MM.1S (cell line): ENCODE results near the gene CCDC102A.
"Not testable (repeated sequence)": the region's sequence is repeated elsewhere in the genome, so short reads cannot be mapped to it uniquely, and the experiment has no call there.

ENCODE experiments used
- DNase-seq: peaks from one replicate; pipeline ENCODE4 v3.0.0-alpha.2; 2015
- H2AFZ ChIP-seq: fragments of 300-600 bp; sonication (generic); 2 replicates; pipeline ENCODE4 v1.6.0; 2016; ENCODE audit warnings: antibody characterized with exemption, low read length
- H3F3A ChIP-seq: fragments of 300-600 bp; sonication (generic); 2 replicates; pipeline ENCODE4 v1.6.1; 2016; ENCODE audit warnings: mild to moderate bottlenecking, antibody characterized with exemption, low read length, moderate library complexity, mixed read lengths; ENCODE audit not compliant: insufficient read depth
- H3K27ac ChIP-seq: fragments of 300-600 bp; sonication (generic); 2 replicates; pipeline ENCODE4 v1.5.1; 2016; ENCODE audit warnings: mild to moderate bottlenecking, low read length
- H3K27me3 ChIP-seq: fragments of 300-600 bp; sonication (generic); replicated peaks from 2 replicates; pipeline ENCODE4 v1.6.0; 2016; ENCODE audit warnings: low read length; ENCODE audit not compliant: insufficient read depth
- H3K36me3 ChIP-seq: fragments of 300-600 bp; sonication (generic); replicated peaks from 2 replicates; pipeline ENCODE4 v1.6.1; 2016; ENCODE audit warnings: mild to moderate bottlenecking, low read length, mixed read lengths; ENCODE audit not compliant: insufficient read depth
- H3K4me1 ChIP-seq: fragments of 300-600 bp; sonication (generic); 2 replicates; pipeline ENCODE4 v1.6.1; 2016; ENCODE audit warnings: low read length, mixed read lengths
- H3K4me2 ChIP-seq: fragments of 300-600 bp; sonication (generic); 2 replicates; pipeline ENCODE4 v1.6.0; 2016; ENCODE audit warnings: low read depth, low read length
- H3K4me3 ChIP-seq: fragments of 300-600 bp; sonication (generic); 2 replicates; pipeline ENCODE4 v1.5.1; 2016; ENCODE audit warnings: low read length, mixed read lengths
- H3K79me2 ChIP-seq: fragments of 300-600 bp; sonication (generic); 2 replicates; pipeline ENCODE4 v1.6.1; 2016; ENCODE audit warnings: mixed run types, low read length, mixed read lengths
- H3K9ac ChIP-seq: fragments of 300-600 bp; sonication (generic); 2 replicates; pipeline ENCODE4 v1.6.1; 2016; ENCODE audit warnings: low read length, mixed read lengths
- H3K9me2 ChIP-seq: fragments of 300-600 bp; sonication (generic); replicated peaks from 2 replicates; pipeline ENCODE4 v1.6.1; 2016; ENCODE audit warnings: mild to moderate bottlenecking, low read length, mixed read lengths; ENCODE audit not compliant: insufficient read depth
- H3K9me3 ChIP-seq: fragments of 300-600 bp; sonication (generic); replicated peaks from 2 replicates; pipeline ENCODE4 v1.6.1; 2016; ENCODE audit warnings: mild to moderate bottlenecking, low read length, mixed read lengths; ENCODE audit not compliant: insufficient read depth
- H4K20me1 ChIP-seq: fragments of 300-600 bp; sonication (generic); 2 replicates; pipeline ENCODE4 v1.6.1; 2016; ENCODE audit warnings: mild to moderate bottlenecking, low read length, moderate library complexity, mixed read lengths; ENCODE audit not compliant: insufficient read depth
- CTCF ChIP-seq: fragments of 300-600 bp; sonication (generic); IDR thresholded peaks from 2 replicates; pipeline ENCODE4 v1.5.1; 2016; ENCODE audit warnings: antibody characterized with exemption, low read length, mixed read lengths
- EZH2 ChIP-seq: fragments of 300-600 bp; sonication (generic); optimal IDR thresholded peaks from 2 replicates; pipeline ENCODE3; 2017; ENCODE audit warnings: low read depth, mild to moderate bottlenecking, antibody characterized with exemption, low read length, mixed read lengths
- EZH2phosphoT487 ChIP-seq: fragments of 300-600 bp; sonication (generic); IDR thresholded peaks from 2 replicates; pipeline ENCODE4 v1.6.1; 2018; ENCODE audit warnings: antibody characterized with exemption, low read length

CCDC102A gene

GRCh38 chr16:57570301-57571070 is 34.1 kb upstream of the CCDC102A start:
- Histone ChIP-seq H3K9me3 (no peaks in the 10 kb centered on the region), H3F3A (no peaks in the 10 kb centered on the region), H3K27ac (no peak overlapping the region), H3K4me1 (no peaks in the 10 kb centered on the region), H3K4me3 (no peak overlapping the region), H3K9ac (no peak overlapping the region), H2AFZ (no peak overlapping the region), H3K79me2 (no peaks in the 10 kb centered on the region), H3K36me3 (no peaks in the 10 kb centered on the region; the same call in 1 of the 2 replicates), H4K20me1 (no peaks in the 10 kb centered on the region), H3K9me2 (no peaks in the 10 kb centered on the region), H3K27me3 (no peaks in the 10 kb centered on the region), H3K4me2 (no peak overlapping the region)
- TF ChIP-seq EZH2 = no peak
- no peak for TF ChIP-seq CTCF
- no peak for TF ChIP-seq EZH2phosphoT487
- no peak for DNase-seq

- Histone ChIP-seq H3K9me2 (no peaks in the 10 kb centered on the region), H3K4me3 (no peak overlapping the region), H3K9ac (no peak overlapping the region), H2AFZ (no peak overlapping the region), H3K4me1 (no peaks in the 10 kb centered on the region), H3K27ac (no peak overlapping the region), H3K79me2 (no peaks in the 10 kb centered on the region), H3K9me3 (no peaks in the 10 kb centered on the region), H3K36me3 (no peaks in the 10 kb centered on the region; the same call in 1 of the 2 replicates), H3F3A (no peaks in the 10 kb centered on the region), H3K27me3 (no peaks in the 10 kb centered on the region), H3K4me2 (no peak overlapping the region), H4K20me1 (no peaks in the 10 kb centered on the region)
- TF ChIP-seq EZH2 = no peak
- TF ChIP-seq EZH2phosphoT487 = no peak
- TF ChIP-seq CTCF = no peak
- no peak for DNase-seq
Measured at GRCh38 chr16:57569306-57569946, 33.1 kb upstream of the CCDC102A start.

GRCh38 chr16:57568772-57569171 is 32.4 kb upstream of the CCDC102A start:
- H3K27ac ChIP-seq, H3K79me2 ChIP-seq, H3F3A ChIP-seq, H3K9me3 ChIP-seq, H3K36me3 ChIP-seq, H4K20me1 ChIP-seq, H3K4me3 ChIP-seq, H3K4me1 ChIP-seq, H2AFZ ChIP-seq, H3K9me2 ChIP-seq, H3K4me2 ChIP-seq, DNase-seq, H3K9ac ChIP-seq, H3K27me3 ChIP-seq: not testable (repeated sequence)

GRCh38 chr16:57568173-57568678 is 31.9 kb upstream of the CCDC102A start:
- DNase-seq = no peak
- TF ChIP-seq EZH2 (no peak), CTCF (no peak), EZH2phosphoT487 (no peak)
- H2AFZ ChIP-seq = no peak overlapping the region
- H3K9me2 ChIP-seq = no peaks in the 10 kb centered on the region
- no peaks in the 10 kb centered on the region for H3K9me3 ChIP-seq
- no peak overlapping the region for H3K4me2 ChIP-seq
- H3K27me3 ChIP-seq = no peaks in the 10 kb centered on the region
- H3F3A ChIP-seq = no peaks in the 10 kb centered on the region
- no peaks in the 10 kb centered on the region for H3K79me2 ChIP-seq
- no peak overlapping the region for H3K27ac ChIP-seq
- H3K4me1 ChIP-seq = no peaks in the 10 kb centered on the region
- H4K20me1 ChIP-seq = no peaks in the 10 kb centered on the region
- H3K36me3 ChIP-seq = no peaks in the 10 kb centered on the region; the same call in 1 of the 2 replicates
- no peak overlapping the region for H3K4me3 ChIP-seq
- no peak overlapping the region for H3K9ac ChIP-seq
